SK-N-SH (cell line): ENCODE measurements around the gene NIT2. TPM values are rescaled to one million over a fixed set of nuclear protein-coding genes. Genes with fewer than 3 reads are reported as not detected.
"Not testable (repeated sequence)": the region's sequence is repeated elsewhere in the genome, so short reads cannot be mapped to it uniquely, and the experiment has no call there.

ENCODE experiments used
- CTCF ChIA-PET: fragments of 300-600, 350-600 bp; formaldehyde crosslinking; extraction: SDS; loops from one replicate; lab custom pipeline; 2021; lab: Yijun Ruan, JAX
- POLR2A ChIA-PET: fragments of 350-600 bp; sonication (Branson Sonifier 250); formaldehyde crosslinking; extraction: SDS; loops from one replicate; lab custom pipeline; 2020; ENCODE audit warnings: antibody characterized with exemption, inconsistent platforms; lab: Yijun Ruan, JAX
- DNase-seq: peaks from one replicate; pipeline ENCODE4 v3.0.0; 2012
- H2AFZ ChIP-seq: fragments of 200-600 bp; sonication (generic); 2 replicates; pipeline ENCODE4 v1.8.1; 2016; ENCODE audit warnings: antibody characterized with exemption, mild to moderate bottlenecking, low read depth
- H3F3A ChIP-seq: fragments of 200-600 bp; sonication (generic); replicated peaks from 2 replicates; pipeline ENCODE3; 2016; ENCODE audit warnings: antibody characterized with exemption, mild to moderate bottlenecking; ENCODE audit not compliant: insufficient read depth
- H3K27ac ChIP-seq, 2 experiments: fragments of 200-500 bp in 1 of 2; fragments of 200-600 bp in 1 of 2; sonication (Bioruptor generic) in 1 of 2; sonication (generic), shearing (Covaris generic) in 1 of 2; 2 replicates each; pipeline versions ENCODE4 v1.5.1 to v1.6.1; 2014 to 2016; ENCODE audit warnings: low read depth in 2 of 2, inconsistent platforms in 1 of 2, low read length in 1 of 2, mild to moderate bottlenecking in 1 of 2, mixed read lengths in 1 of 2
- H3K27me3 ChIP-seq: fragments of 200-600 bp; sonication (generic), shearing (Covaris generic); 2 replicates; pipeline ENCODE4 v1.6.1; 2016; ENCODE audit warnings: mixed run types; ENCODE audit not compliant: insufficient read depth
- H3K36me3 ChIP-seq, 2 experiments: fragments of 200-500 bp in 1 of 2; fragments of 200-600 bp in 1 of 2; sonication (Bioruptor generic) in 1 of 2; sonication (generic) in 1 of 2; replicated peaks in 1 of 2; 2 replicates each; pipeline versions ENCODE3 to v1.5.1; 2014 to 2016; ENCODE audit warnings: low read length in 1 of 2, mild to moderate bottlenecking in 1 of 2; ENCODE audit not compliant: insufficient read depth in 2 of 2, control insufficient read depth in 1 of 2
- H3K4me1 ChIP-seq, 2 experiments: fragments of 200-500 bp in 1 of 2; fragments of 200-600 bp in 1 of 2; sonication (Bioruptor generic) in 1 of 2; sonication (generic), shearing (Covaris generic) in 1 of 2; 2 replicates each; pipeline versions ENCODE4 v1.5.1 to v1.6.1; 2014 to 2016; ENCODE audit warnings: low read depth in 1 of 2, low read length in 1 of 2, mixed run types in 1 of 2; ENCODE audit not compliant: insufficient read depth in 2 of 2, control insufficient read depth in 1 of 2
- H3K4me2 ChIP-seq: fragments of 200-600 bp; sonication (generic), shearing (Covaris generic); 2 replicates; pipeline ENCODE4 v1.6.1; 2017; ENCODE audit warnings: mixed run types
- H3K4me3 ChIP-seq, 2 experiments: fragments of 200-500 bp in 1 of 2; fragments of 200-600 bp in 1 of 2; sonication (Bioruptor generic) in 1 of 2; sonication (generic), shearing (Covaris generic) in 1 of 2; 2 replicates each; pipeline versions ENCODE4 v1.5.1 to v1.8.1; 2014 to 2016; ENCODE audit warnings: low read depth in 2 of 2, inconsistent platforms in 1 of 2, low read length in 1 of 2, mild to moderate bottlenecking in 1 of 2, mixed read lengths in 1 of 2, moderate library complexity in 1 of 2
- H3K79me2 ChIP-seq: fragments of 200-600 bp; sonication (generic); 2 replicates; pipeline ENCODE4 v1.8.1; 2017; ENCODE audit warnings: mild to moderate bottlenecking; ENCODE audit not compliant: insufficient read depth
- H3K9ac ChIP-seq: fragments of 200-600 bp; sonication (generic); 2 replicates; pipeline ENCODE4 v1.6.1; 2017; ENCODE audit warnings: mixed run types
- H3K9me2 ChIP-seq: fragments of 200-600 bp; sonication (generic); 2 replicates; pipeline ENCODE4 v1.6.1; 2017; ENCODE audit warnings: mixed run types
- H3K9me3 ChIP-seq: fragments of 200-600 bp; sonication (generic); 2 replicates; pipeline ENCODE4 v1.6.1; 2017; ENCODE audit warnings: mixed run types, mild to moderate bottlenecking, moderate library complexity
- H4K20me1 ChIP-seq: fragments of 200-600 bp; sonication (generic); 2 replicates; pipeline ENCODE4 v1.6.1; 2017; ENCODE audit warnings: mild to moderate bottlenecking, mixed run types; ENCODE audit not compliant: insufficient read depth
- ELF1 ChIP-seq: IDR thresholded peaks from 2 replicates; pipeline ENCODE4 v1.4.0; 2012
- EP300 ChIP-seq, 2 experiments: IDR thresholded peaks; 2 replicates each; pipeline versions ENCODE4 v1.4.0 to v1.6.1; 2012; ENCODE audit warnings: borderline replicate concordance in 1 of 2, low read depth in 1 of 2, low read length in 1 of 2
- EZH2phosphoT487 ChIP-seq: fragments of 200-600 bp; sonication (generic); IDR thresholded peaks from 2 replicates; pipeline ENCODE4 v1.6.1; 2017; ENCODE audit warnings: low read depth, mixed run types, mild to moderate bottlenecking, antibody characterized with exemption, moderate library complexity, borderline replicate concordance
- GATA2 ChIP-seq: sonication (generic); formaldehyde crosslinking; IDR thresholded peaks from 2 replicates; pipeline ENCODE4 v1.5.0; 2020; ENCODE audit warnings: mild to moderate bottlenecking, missing genetic modification reagents
- JUND ChIP-seq: IDR thresholded peaks from 2 replicates; pipeline ENCODE4 v1.4.0; 2012
- MXI1 ChIP-seq: IDR thresholded peaks from 2 replicates; pipeline ENCODE4 v1.6.1; 2012; ENCODE audit warnings: mild to moderate bottlenecking, low read depth, low read length, improper control_type of control experiment
- NFIC ChIP-seq: IDR thresholded peaks from 2 replicates; pipeline ENCODE4 v1.4.0; 2012; ENCODE audit warnings: borderline replicate concordance
- POLR2AphosphoS5 ChIP-seq: IDR thresholded peaks from 2 replicates; pipeline ENCODE4 v1.6.1; 2012; ENCODE audit warnings: low read depth, low read length
- RFX5 ChIP-seq: IDR thresholded peaks from 2 replicates; pipeline ENCODE4 v1.6.1; 2012; ENCODE audit warnings: mild to moderate bottlenecking, improper control_type of control experiment, low read length
- SMC3 ChIP-seq: IDR thresholded peaks from 2 replicates; pipeline ENCODE4 v1.6.1; 2012; ENCODE audit warnings: low read depth, low read length, improper control_type of control experiment
- TCF12 ChIP-seq: IDR thresholded peaks from 2 replicates; pipeline ENCODE4 v1.4.0; 2012
- WGBS: methylation state at CpG from one replicate; pipeline ENCODE4 v1.1.6; 2017; ENCODE audit warnings: low lambda C conversion rate; 5-methylcytosine and 5-hydroxymethylcytosine counted together
- polyA plus RNA-seq, 3 experiments: library from polyadenylated mRNA; depleted of rRNA; stranded (reverse); fragments of >200 nt; gene quantifications; 2 replicates each; pipeline ENCODE4 v1.2.3, GENCODE V29; 2012
- TF ChIP-seq, protein P1 (sequence below): IDR thresholded peaks from 2 replicates; pipeline ENCODE4 v1.4.0; 2012; ENCODE audit warnings: low read depth

NIT2 gene
- polyA plus RNA-seq, 1 of the 3 experiments (the other 2 are of a cell fraction): 28.6 TPM

DNA sequence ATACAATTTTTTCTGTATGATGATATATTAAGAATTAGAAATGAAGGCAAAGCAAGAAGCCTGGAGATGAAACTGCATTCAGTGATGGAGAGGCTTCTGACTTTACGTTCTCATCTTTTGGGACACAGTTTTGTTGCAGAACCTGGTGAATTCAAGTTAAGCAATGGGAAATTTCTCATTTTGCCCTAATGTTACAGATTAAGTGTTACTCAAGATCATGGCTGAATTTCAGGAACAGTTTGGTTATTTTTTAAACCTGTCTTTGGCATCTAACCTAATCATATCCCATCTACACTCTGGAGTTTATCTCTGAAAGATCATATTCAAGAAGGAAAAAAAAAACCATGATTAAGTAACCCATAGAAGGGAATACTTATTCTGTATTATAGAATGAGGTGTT lies 6.0 kb downstream of the NIT2 start:
- peaks cover 9% of the 10 kb centered on the region; the same call in 1 of the 2 replicates for H3K9me3 ChIP-seq
- ChIA-PET CTCF (interaction anchor here (1.7 kb wide), 1 partner anchor 24 kb away, joined by 4 read pairs; no protein-coding TSS in a partner anchor), POLR2A (no interaction called here)
- H4K20me1 ChIP-seq: no peaks in the 10 kb centered on the region
- H3K79me2 ChIP-seq: peaks cover 14% of the 10 kb centered on the region; the same call in 1 of the 2 replicates
- peaks cover 52 to 71% of the 10 kb centered on the region in 2 experiments for H3K36me3 ChIP-seq
- no peak for TF ChIP-seq ELF1
- no peak for TF ChIP-seq POLR2AphosphoS5
- no peak for TF ChIP-seq MXI1
- TF ChIP-seq, protein P1, sequence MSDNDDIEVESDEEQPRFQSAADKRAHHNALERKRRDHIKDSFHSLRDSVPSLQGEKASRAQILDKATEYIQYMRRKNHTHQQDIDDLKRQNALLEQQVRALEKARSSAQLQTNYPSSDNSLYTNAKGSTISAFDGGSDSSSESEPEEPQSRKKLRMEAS: no peak
- TF ChIP-seq NFIC: no peak
- no peak for TF ChIP-seq EZH2phosphoT487
- no peak for TF ChIP-seq TCF12
- TF ChIP-seq SMC3: no peak
- TF ChIP-seq RFX5: no peak
- TF ChIP-seq JUND: no peak
- TF ChIP-seq GATA2 (CRISPR knock-in tag): no peak
- no peak overlapping the region for H3K4me2 ChIP-seq
- H3K9me2 ChIP-seq: no peaks in the 10 kb centered on the region
- H3K4me3 ChIP-seq: no peak overlapping the region
- no peaks in the 10 kb centered on the region for H3K27me3 ChIP-seq
- DNase-seq: no peak
- WGBS: 100% methylated on average over 1 of the region's 1 CpG
- peaks cover 13% of the 10 kb centered on the region for H3F3A ChIP-seq
- peaks cover 0 to 4% of the 10 kb centered on the region in 2 experiments; a peak in 1 of 4 replicates for H3K4me1 ChIP-seq
- no peak overlapping the region for H3K9ac ChIP-seq
- no peak overlapping the region for H2AFZ ChIP-seq
- H3K27ac ChIP-seq: no peak overlapping the region

DNA sequence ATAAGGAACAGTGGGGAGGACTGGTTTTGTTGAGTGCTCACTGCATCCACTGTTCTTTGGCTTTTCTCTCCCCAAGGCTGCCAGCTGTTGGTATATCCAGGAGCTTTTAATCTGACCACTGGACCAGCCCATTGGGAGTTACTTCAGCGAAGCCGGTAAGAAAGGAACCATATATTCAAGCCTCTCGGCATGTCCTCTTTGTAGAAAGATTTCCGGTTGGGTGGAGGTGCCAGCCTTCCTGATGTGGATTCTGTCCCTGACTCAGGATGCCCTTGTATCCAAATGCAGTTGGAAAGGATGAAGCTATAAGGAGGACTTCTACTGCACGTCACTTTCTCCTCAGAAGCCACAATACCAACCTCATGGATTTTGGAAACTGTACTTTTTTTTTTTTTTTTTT lies 14.2 kb downstream of the NIT2 start:
- Histone ChIP-seq H3K79me2 (no peaks in the 10 kb centered on the region), H4K20me1 (no peaks in the 10 kb centered on the region), H2AFZ (no peak overlapping the region), H3F3A (no peaks in the 10 kb centered on the region), H3K9ac (no peak overlapping the region), H3K9me2 (no peaks in the 10 kb centered on the region), H3K4me2 (no peak overlapping the region)
- no peak for DNase-seq
- WGBS: 95% methylated on average over 5 of the region's 5 CpGs
- no peak for TF ChIP-seq EP300 (IDR thresholded peaks at IDR 0.05; ENCODE audit: borderline replicate concordance in 1 of 2, low read depth in 1 of 2, low read length in 1 of 2)
- TF ChIP-seq, all 33 proteins: peak for 0
- Histone ChIP-seq H3K27me3 (no peaks in the 10 kb centered on the region), H3K36me3 (peaks cover 55 to 57% of the 10 kb centered on the region in 2 experiments), H3K4me1 (no peaks in the 10 kb centered on the region), H3K4me3 (no peak overlapping the region), H3K27ac (no peak overlapping the region), H3K9me3 (no peaks in the 10 kb centered on the region)
- ChIA-PET POLR2A (no interaction called here), CTCF (interaction anchor here (1.0 to 1.4 kb wide), 2 partner anchors 13 to 32 kb away, joined by 3 read pairs; no protein-coding TSS in a partner anchor)

DNA sequence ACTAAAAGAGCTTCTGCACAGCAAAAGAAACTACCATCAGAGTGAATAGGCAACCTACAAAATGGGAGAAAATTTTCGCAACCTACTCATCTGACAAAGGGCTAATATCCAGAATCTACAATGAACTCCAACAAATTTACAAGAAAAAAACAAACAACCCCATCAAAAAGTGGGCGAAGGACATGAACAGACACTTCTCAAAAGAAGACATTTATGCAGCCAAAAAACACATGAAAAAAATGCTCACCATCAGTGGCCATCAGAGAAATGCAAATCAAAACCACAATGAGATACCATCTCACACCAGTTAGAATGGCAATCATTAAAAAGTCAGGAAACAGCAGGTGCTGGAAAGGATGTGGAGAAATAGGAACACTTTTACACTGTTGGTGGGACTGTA lies 17.2 kb downstream of the NIT2 start:
- H3F3A ChIP-seq, CTCF ChIA-PET, H3K4me1 ChIP-seq, H4K20me1 ChIP-seq, H3K4me3 ChIP-seq, H3K9me2 ChIP-seq, H3K79me2 ChIP-seq, H3K27me3 ChIP-seq, H3K27ac ChIP-seq, H3K9me3 ChIP-seq, POLR2A ChIA-PET, H3K4me2 ChIP-seq, DNase-seq, H2AFZ ChIP-seq, H3K9ac ChIP-seq: not testable (repeated sequence)
- H3K36me3 ChIP-seq: peaks cover 50 to 63% of the 10 kb centered on the region in 2 experiments
- 97% methylated on average over 2 of the region's 2 CpGs for WGBS
